K562 (cell line): Measurements from ENCODE around the gene NOP16. TPM values are rescaled to one million over a fixed set of nuclear protein-coding genes. Genes with fewer than 3 reads are reported as not detected.

Experiments used
- ADNP ChIP-seq: fragments of 200-800 bp; sonication (Bioruptor generic); IDR thresholded peaks from 2 replicates; pipeline ENCODE4 v1.6.1; 2016; ENCODE audit warnings: missing genetic modification characterization, missing compliant biosample characterization
- CREB5 ChIP-seq: fragments of 250-450 bp; sonication (Bioruptor Pico); IDR thresholded peaks from 2 replicates; pipeline ENCODE4 v1.5.0; 2020; ENCODE audit warnings: mild to moderate bottlenecking
- GTF2E2 ChIP-seq: fragments of 200-800 bp; sonication (Bioruptor generic); IDR thresholded peaks from 2 replicates; pipeline ENCODE4 v1.6.1; 2016; ENCODE audit warnings: missing genetic modification characterization, missing compliant biosample characterization
- HDAC2 ChIP-seq: fragments of 450-650 bp; IDR thresholded peaks from 2 replicates; pipeline ENCODE4 v1.6.1; 2016; ENCODE audit warnings: mild to moderate bottlenecking
- NKRF ChIP-seq: fragments of 450-650 bp; IDR thresholded peaks from 2 replicates; pipeline ENCODE4 v1.6.1; 2016; ENCODE audit warnings: borderline replicate concordance
- PTBP1 ChIP-seq: fragments of 200-400 bp; formaldehyde crosslinking; IDR thresholded peaks from 2 replicates; pipeline ENCODE4 v1.6.1; 2017; ENCODE audit warnings: low read depth, low read length
- RBM25 ChIP-seq: fragments of 200-400 bp; formaldehyde crosslinking; IDR thresholded peaks from 2 replicates; pipeline ENCODE4 v1.6.1; 2018; ENCODE audit warnings: low read length, low read depth, moderate library complexity; ENCODE audit not compliant: severe bottlenecking
- TEAD1 ChIP-seq, 2 experiments: fragments of 450-650 bp in 1 of 2; sonication (generic) in 1 of 2; formaldehyde crosslinking; IDR thresholded peaks; 2 replicates each; pipeline versions ENCODE4 v1.4.0 to v1.8.0; 2020 to 2022; ENCODE audit warnings: mild to moderate bottlenecking in 2 of 2, missing genetic modification reagents in 1 of 2
- ZC3H11A ChIP-seq: IDR thresholded peaks from 2 replicates; pipeline ENCODE4 v1.6.1; 2012; ENCODE audit warnings: low read depth, low read length, improper control_type of control experiment
- ZNF134 ChIP-seq: fragments of 250-450 bp; sonication (Bioruptor Pico); conservative IDR thresholded peaks from 2 replicates; pipeline ENCODE4 v1.4.0; 2020
- ZNF212 ChIP-seq: fragments of 450-650 bp; formaldehyde crosslinking; IDR thresholded peaks from 2 replicates; pipeline ENCODE4 v1.4.0; 2020; ENCODE audit warnings: mild to moderate bottlenecking
- ZNF398 ChIP-seq: fragments of 250-450 bp; sonication (Bioruptor Pico); IDR thresholded peaks from 2 replicates; pipeline ENCODE4 v1.8.0; 2021; ENCODE audit warnings: moderate library complexity, mild to moderate bottlenecking, inconsistent platforms
- polyA plus RNA-seq, 8 experiments: library from polyadenylated mRNA; depleted of rRNA in 4 of 8; stranded (reverse) in 5 of 8; unstranded in 3 of 8; fragments of >200 nt; fragmentation: Nextera tagmentation in 2 of 8; fragmentation: Illumina TruSeq in 1 of 8; extraction: Ambion mirVana in 2 of 8; extraction: Trizol in 1 of 8; gene quantifications; 2 replicates each; pipeline versions ENCODE4 v1.2.1 to v1.2.3, GENCODE V29; 2011 to 2014; ENCODE audit warnings: inconsistent platforms in 1 of 8, missing spikeins in 1 of 8
- total RNA-seq, 7 experiments: library from RNA; depleted of rRNA in 6 of 7; stranded (reverse); fragments of >200 nt in 6 of 7; fragmentation: Illumina TruSeq in 2 of 7; extraction: Trizol in 2 of 7; gene quantifications; 2 replicates each; pipeline versions ENCODE4 v1.2.1 to v1.2.3, GENCODE V29; 2011 to 2021; ENCODE audit warnings: low replicate concordance in 1 of 7
- TF ChIP-seq, protein P1 (sequence below), 2 experiments: IDR thresholded peaks; 2 replicates each; pipeline ENCODE4 v1.6.1; 2011; ENCODE audit warnings: borderline replicate concordance in 1 of 2, control low read depth in 1 of 2, low read depth in 1 of 2, low read length in 1 of 2, mild to moderate bottlenecking in 1 of 2, mixed read lengths in 1 of 2, moderate library complexity in 1 of 2; ENCODE audit not compliant: insufficient read depth in 1 of 2, insufficient read length in 1 of 2, poor library complexity in 1 of 2, severe bottlenecking in 1 of 2; ENCODE audit errors: extremely low read depth in 1 of 2

The NOP16 gene
- total and polyA plus RNA-seq, 9 of the 15 experiments (the other 6 are each of a cell fraction or from before 2014, with no cell fraction given), result 92.5 to 342 (median 148) TPM

- TF ChIP-seq RBM25 (peak; percentile 95), ADNP (tag) (peak; percentile 98), HDAC2 (peak; percentile 94; the same call in 1 of the 2 replicates), PTBP1 (0 out of 2 replicates have a peak, but pooled peaks have one; percentile 38), TEAD1 (CRISPR knock-in tag; IDR thresholded peaks at IDR 0.05) (no peak), ZC3H11A (no peak), ZNF212 (CRISPR knock-in tag) (no peak), CREB5 (CRISPR knock-in tag) (no peak), GTF2E2 (tag) (no peak), NKRF (no peak), ZNF134 (CRISPR knock-in tag) (no peak), ZNF398 (CRISPR knock-in tag) (no peak)
- TF ChIP-seq, protein P1, sequence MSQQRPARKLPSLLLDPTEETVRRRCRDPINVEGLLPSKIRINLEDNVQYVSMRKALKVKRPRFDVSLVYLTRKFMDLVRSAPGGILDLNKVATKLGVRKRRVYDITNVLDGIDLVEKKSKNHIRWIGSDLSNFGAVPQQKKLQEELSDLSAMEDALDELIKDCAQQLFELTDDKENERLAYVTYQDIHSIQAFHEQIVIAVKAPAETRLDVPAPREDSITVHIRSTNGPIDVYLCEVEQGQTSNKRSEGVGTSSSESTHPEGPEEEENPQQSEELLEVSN (IDR thresholded peaks at IDR 0.05; ENCODE audit: borderline replicate concordance in 1 of 2, extremely low read depth in 1 of 2, insufficient read depth in 1 of 2, insufficient read length in 1 of 2, low read depth in 1 of 2, low read length in 1 of 2, poor library complexity in 1 of 2, severe bottlenecking in 1 of 2), result no peak
Observed at GRCh38 chr5:176415240-176415951, 27.0 kb upstream of the NOP16 start (continued).
